ENCODE data around the gene SLC6A19.

GRCh38 chr5:1152771-1153282, 48.6 kb upstream of the SLC6A19 start:
- TF ChIP-seq, protein P1, sequence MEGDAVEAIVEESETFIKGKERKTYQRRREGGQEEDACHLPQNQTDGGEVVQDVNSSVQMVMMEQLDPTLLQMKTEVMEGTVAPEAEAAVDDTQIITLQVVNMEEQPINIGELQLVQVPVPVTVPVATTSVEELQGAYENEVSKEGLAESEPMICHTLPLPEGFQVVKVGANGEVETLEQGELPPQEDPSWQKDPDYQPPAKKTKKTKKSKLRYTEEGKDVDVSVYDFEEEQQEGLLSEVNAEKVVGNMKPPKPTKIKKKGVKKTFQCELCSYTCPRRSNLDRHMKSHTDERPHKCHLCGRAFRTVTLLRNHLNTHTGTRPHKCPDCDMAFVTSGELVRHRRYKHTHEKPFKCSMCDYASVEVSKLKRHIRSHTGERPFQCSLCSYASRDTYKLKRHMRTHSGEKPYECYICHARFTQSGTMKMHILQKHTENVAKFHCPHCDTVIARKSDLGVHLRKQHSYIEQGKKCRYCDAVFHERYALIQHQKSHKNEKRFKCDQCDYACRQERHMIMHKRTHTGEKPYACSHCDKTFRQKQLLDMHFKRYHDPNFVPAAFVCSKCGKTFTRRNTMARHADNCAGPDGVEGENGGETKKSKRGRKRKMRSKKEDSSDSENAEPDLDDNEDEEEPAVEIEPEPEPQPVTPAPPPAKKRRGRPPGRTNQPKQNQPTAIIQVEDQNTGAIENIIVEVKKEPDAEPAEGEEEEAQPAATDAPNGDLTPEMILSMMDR (IDR thresholded peaks at IDR 0.05): no peak
- TF ChIP-seq POLR2A (IDR thresholded peaks at IDR 0.05): no peak

Data from stomach (tissue), 4 donors.